HepG2 (cell line): Measurements from ENCODE around the gene CATSPERD. TPM values are rescaled to one million over a fixed set of nuclear protein-coding genes. Genes with fewer than 3 reads are reported as not detected.

Experiments
- ARHGAP35 ChIP-seq: sonication (generic); formaldehyde crosslinking; IDR thresholded peaks from 2 replicates; pipeline ENCODE4 v1.9.0; 2022; ENCODE audit warnings: mild to moderate bottlenecking, inconsistent platforms, moderate library complexity, missing genetic modification reagents, borderline replicate concordance
- DR1 ChIP-seq: sonication (generic); formaldehyde crosslinking; IDR thresholded peaks from 2 replicates; pipeline ENCODE4 v1.8.0; 2021; ENCODE audit warnings: mild to moderate bottlenecking, missing genetic modification reagents, inconsistent platforms
- ELF3 ChIP-seq: IDR thresholded peaks from 2 replicates; pipeline ENCODE4 v1.6.1; 2016; ENCODE audit warnings: missing genetic modification reagents, missing compliant biosample characterization
- GABPA ChIP-seq, 2 experiments: IDR thresholded peaks; 2 replicates each; pipeline ENCODE4 v1.6.1; 2011 to 2016; ENCODE audit warnings: low read depth in 2 of 2, low read length in 1 of 2, missing biosample characterization in 1 of 2, missing genetic modification characterization in 1 of 2
- HNRNPK ChIP-seq: fragments of 200-400 bp; formaldehyde crosslinking; IDR thresholded peaks from 2 replicates; pipeline ENCODE4 v1.6.1; 2018; ENCODE audit warnings: low read length, low read depth, moderate library complexity, mild to moderate bottlenecking; ENCODE audit not compliant: poor library complexity, severe bottlenecking
- KMT2B ChIP-seq: IDR thresholded peaks from 2 replicates; pipeline ENCODE4 v1.6.1; 2016; ENCODE audit warnings: missing genetic modification reagents, missing compliant biosample characterization
- NCOA2 ChIP-seq: sonication (generic); formaldehyde crosslinking; IDR thresholded peaks from 2 replicates; pipeline ENCODE4 v1.8.0; 2022; ENCODE audit warnings: inconsistent platforms
- PHF20 ChIP-seq: sonication (generic); formaldehyde crosslinking; IDR thresholded peaks from 2 replicates; pipeline ENCODE4 v1.5.0; 2020; ENCODE audit warnings: mild to moderate bottlenecking, missing genetic modification reagents
- PHF5A ChIP-seq: IDR thresholded peaks from one replicate; pipeline ENCODE4 v1.6.1; 2018; ENCODE audit warnings: low read depth, missing genetic modification reagents; ENCODE audit not compliant: unreplicated experiment
- PITX1 ChIP-seq: sonication (generic); formaldehyde crosslinking; IDR thresholded peaks from 2 replicates; pipeline ENCODE4 v1.5.1; 2020; ENCODE audit warnings: mild to moderate bottlenecking, missing genetic modification reagents
- RAD21 ChIP-seq: fragments of 450-650 bp; formaldehyde crosslinking; IDR thresholded peaks from 2 replicates; pipeline ENCODE4 v1.5.0; 2020; ENCODE audit warnings: mild to moderate bottlenecking
- SAP130 ChIP-seq: IDR thresholded peaks from 2 replicates; pipeline ENCODE4 v1.6.1; 2016; ENCODE audit warnings: low read depth
- SRY ChIP-seq: sonication (generic); formaldehyde crosslinking; IDR thresholded peaks from 2 replicates; pipeline ENCODE4 v1.8.0; 2022; ENCODE audit warnings: mild to moderate bottlenecking, missing genetic modification reagents
- TERF1 ChIP-seq: sonication (generic); formaldehyde crosslinking; IDR thresholded peaks from 2 replicates; pipeline ENCODE4 v1.8.0; 2022; ENCODE audit warnings: mild to moderate bottlenecking, missing genetic modification reagents, moderate library complexity
- TSC22D2 ChIP-seq: sonication (generic); formaldehyde crosslinking; IDR thresholded peaks from 2 replicates; pipeline ENCODE4 v1.5.1; 2020; ENCODE audit warnings: missing genetic modification reagents, mild to moderate bottlenecking, borderline replicate concordance
- XRCC5 ChIP-seq: fragments of 200-400 bp; formaldehyde crosslinking; optimal IDR thresholded peaks from 2 replicates; pipeline ENCODE3; 2017; ENCODE audit warnings: mild to moderate bottlenecking, low read length
- YEATS4 ChIP-seq: sonication (generic); formaldehyde crosslinking; IDR thresholded peaks from 2 replicates; pipeline ENCODE4 v1.4.0; 2020; ENCODE audit warnings: missing genetic modification reagents, borderline replicate concordance
- ZFP36L1 ChIP-seq: sonication (generic); formaldehyde crosslinking; IDR thresholded peaks from 2 replicates; pipeline ENCODE4 v1.8.0; 2022; ENCODE audit warnings: mild to moderate bottlenecking, missing genetic modification reagents, moderate library complexity
- ZNF256 ChIP-seq: sonication (generic); formaldehyde crosslinking; conservative IDR thresholded peaks from 2 replicates; pipeline ENCODE4 v1.4.0; 2020; ENCODE audit warnings: missing genetic modification reagents
- ZNF331 ChIP-seq: sonication (generic); formaldehyde crosslinking; IDR thresholded peaks from 2 replicates; pipeline ENCODE4 v1.4.0; 2020; ENCODE audit warnings: missing genetic modification reagents
- ZNF430 ChIP-seq: sonication (generic); formaldehyde crosslinking; IDR thresholded peaks from 2 replicates; pipeline ENCODE4 v1.9.0; 2021; ENCODE audit warnings: mild to moderate bottlenecking, missing genetic modification reagents
- ZNF589 ChIP-seq: sonication (generic); formaldehyde crosslinking; conservative IDR thresholded peaks from 2 replicates; pipeline ENCODE4 v1.8.0; 2022; ENCODE audit warnings: mild to moderate bottlenecking, moderate library complexity, missing genetic modification reagents
- ZNF766 ChIP-seq: sonication (generic); formaldehyde crosslinking; IDR thresholded peaks from 2 replicates; pipeline ENCODE4 v1.5.0; 2020; ENCODE audit warnings: missing genetic modification reagents, borderline replicate concordance
- ZNF776 ChIP-seq: sonication (generic); formaldehyde crosslinking; IDR thresholded peaks from 2 replicates; pipeline ENCODE4 v1.4.0; 2020; ENCODE audit warnings: mild to moderate bottlenecking, missing genetic modification reagents
- ZNF891 ChIP-seq: sonication (generic); formaldehyde crosslinking; IDR thresholded peaks from 2 replicates; pipeline ENCODE4 v1.5.0; 2020; ENCODE audit warnings: mild to moderate bottlenecking, missing genetic modification reagents
- ZSCAN21 ChIP-seq: sonication (generic); formaldehyde crosslinking; IDR thresholded peaks from 2 replicates; pipeline ENCODE4 v1.8.0; 2022; ENCODE audit warnings: mild to moderate bottlenecking, missing genetic modification reagents, moderate library complexity, borderline replicate concordance
- ZXDC ChIP-seq: sonication (generic); formaldehyde crosslinking; IDR thresholded peaks from 2 replicates; pipeline ENCODE4 v1.5.0; 2020; ENCODE audit warnings: mild to moderate bottlenecking, missing genetic modification reagents
- polyA plus RNA-seq, 8 experiments: library from polyadenylated mRNA; depleted of rRNA in 3 of 8; stranded (reverse) in 7 of 8; unstranded in 1 of 8; fragments of >200 nt; fragmentation: Illumina TruSeq in 4 of 8; extraction: Trizol in 4 of 8; gene quantifications; 2 replicates each; pipeline versions ENCODE4 v1.2.1 to v1.2.3, GENCODE V29; 2011 to 2016; ENCODE audit warnings: low read depth in 4 of 8, missing spikeins in 1 of 8, mixed read lengths in 1 of 8; ENCODE audit not compliant: insufficient read depth in 1 of 8
- total RNA-seq, 5 experiments: library from RNA; depleted of rRNA; stranded (reverse); fragments of >200 nt; fragmentation: Illumina TruSeq; extraction: Trizol; gene quantifications; 2 replicates each; pipeline ENCODE4 v1.2.3, GENCODE V29; 2016; ENCODE audit warnings: low read depth in 1 of 5

Gene CATSPERD
- total and polyA plus RNA-seq, 2 of the 13 experiments (the other 11 are each of a cell fraction or from before 2014, with no cell fraction given), result 0.04 TPM; not detected in 1

- TF ChIP-seq NCOA2, result no peak
- 0 out of 2 replicates have a peak, but pooled peaks have one; percentile 24 for TF ChIP-seq ZNF430 (CRISPR knock-in tag)
- no peak for TF ChIP-seq ZSCAN21 (CRISPR knock-in tag)
- TF ChIP-seq YEATS4 (CRISPR knock-in tag), result peak; percentile 34; the same call in 1 of the 2 replicates
- TF ChIP-seq ZNF256 (CRISPR knock-in tag), result no peak
- TF ChIP-seq KMT2B (CRISPR knock-in tag), result no peak
- no peak for TF ChIP-seq TERF1 (CRISPR knock-in tag)
- TF ChIP-seq SRY (CRISPR knock-in tag), result 0 out of 2 replicates have a peak, but pooled peaks have one; percentile 25
- TF ChIP-seq ARHGAP35, result no peak
- TF ChIP-seq ZNF891 (CRISPR knock-in tag), result peak; percentile 47; the same call in 1 of the 2 replicates
- peak; percentile 65; the same call in 1 of the 2 replicates for TF ChIP-seq ZNF776 (CRISPR knock-in tag)
- no peak for TF ChIP-seq TSC22D2 (CRISPR knock-in tag)
- no peak for TF ChIP-seq GABPA (IDR thresholded peaks at IDR 0.05; ENCODE audit: low read depth, low read length)
- no peak for TF ChIP-seq GABPA (CRISPR knock-in tag; IDR thresholded peaks at IDR 0.05; ENCODE audit: low read depth)
- peak; percentile 82 for TF ChIP-seq RAD21 (CRISPR knock-in tag)
- TF ChIP-seq ZFP36L1 (CRISPR knock-in tag), result no peak
- no peak for TF ChIP-seq PHF5A (CRISPR knock-in tag)
- TF ChIP-seq SAP130 (CRISPR knock-in tag), result peak; percentile 71
- 0 out of 2 replicates have a peak, but pooled peaks have one; percentile 24 for TF ChIP-seq DR1 (CRISPR knock-in tag)
- TF ChIP-seq PITX1, result no peak
- TF ChIP-seq ZXDC (CRISPR knock-in tag), result no peak
- 0 out of 2 replicates have a peak, but pooled peaks have one; percentile 33 for TF ChIP-seq ZNF766 (CRISPR knock-in tag)
- peak; percentile 36; the same call in 1 of the 2 replicates for TF ChIP-seq ZNF331 (CRISPR knock-in tag)
- 0 out of 2 replicates have a peak, but pooled peaks have one; percentile 34 for TF ChIP-seq PHF20 (CRISPR knock-in tag)
- TF ChIP-seq XRCC5, result peak; percentile 77
- TF ChIP-seq HNRNPK, result peak; percentile 44
- TF ChIP-seq ZNF589 (CRISPR knock-in tag), result no peak
- peak; percentile 45; the same call in 1 of the 2 replicates for TF ChIP-seq ELF3
Observed at GRCh38 chr19:5805462-5806132, 85.2 kb downstream of the CATSPERD start (continued).
